Right renal cortex interstitium (tissue), 3 donors: ENCODE data around the gene INAFM2. TPM values are rescaled to one million over a fixed set of nuclear protein-coding genes. Genes with fewer than 3 reads are reported as not detected.

Source experiments
- DNase-seq, 3 donors: peaks; one replicate each; pipeline ENCODE4 v3.0.0-alpha.2; 2013; ENCODE audit warnings: low read depth in 3 of 3, low spot score in 2 of 3
- polyA plus RNA-seq, 3 donors: library from polyadenylated mRNA; unstranded; fragments of 120-200 nt; gene quantifications; one replicate each; pipeline ENCODE4 v1.2.1, GENCODE V29; 2013; ENCODE audit not compliant: insufficient read length in 3 of 3

The INAFM2 gene
- polyA plus RNA-seq, 3 donors, result 17.7 to 18.1 (median 17.8) TPM

- no peak for DNase-seq
Observed at GRCh38 chr15:40286794-40287193, 36.7 kb upstream of the INAFM2 start.

- DNase-seq, result no peak
Observed at GRCh38 chr15:40287505-40287904, 36.0 kb upstream of the INAFM2 start.

- DNase-seq, result no peak
Observed at GRCh38 chr15:40287968-40288367, 35.5 kb upstream of the INAFM2 start.

- DNase-seq, result no peak
Observed at GRCh38 chr15:40289140-40289775, 34.2 kb upstream of the INAFM2 start.

GRCh38 chr15:40290545-40290917 lies 33.0 kb upstream of the INAFM2 start:
- no peak for DNase-seq

- no peak for DNase-seq
Observed at GRCh38 chr15:40290918-40291574, 32.4 kb upstream of the INAFM2 start.

GRCh38 chr15:40292246-40292645 lies 31.2 kb upstream of the INAFM2 start:
- no peak for DNase-seq

GRCh38 chr15:40293006-40293405 lies 30.5 kb upstream of the INAFM2 start:
- no peak for DNase-seq

GRCh38 chr15:40293905-40294895 lies 29.3 kb upstream of the INAFM2 start:
- no peak for DNase-seq

GRCh38 chr15:40295297-40295696 lies 28.2 kb upstream of the INAFM2 start:
- DNase-seq, result no peak

GRCh38 chr15:40295877-40296560 lies 27.5 kb upstream of the INAFM2 start:
- DNase-seq, result no peak

GRCh38 chr15:40296561-40297230 lies 26.8 kb upstream of the INAFM2 start:
- no peak for DNase-seq

GRCh38 chr15:40297356-40297755 lies 26.1 kb upstream of the INAFM2 start:
- no peak for DNase-seq

GRCh38 chr15:40298216-40298935 lies 25.1 kb upstream of the INAFM2 start:
- DNase-seq, result no peak

GRCh38 chr15:40300367-40300766 lies 23.1 kb upstream of the INAFM2 start:
- no peak for DNase-seq

GRCh38 chr15:40300771-40301170 lies 22.7 kb upstream of the INAFM2 start:
- no peak for DNase-seq

GRCh38 chr15:40301467-40302179 lies 21.9 kb upstream of the INAFM2 start:
- no peak for DNase-seq

GRCh38 chr15:40302288-40302886 lies 21.1 kb upstream of the INAFM2 start:
- no peak for DNase-seq

GRCh38 chr15:40302981-40303380 lies 20.5 kb upstream of the INAFM2 start:
- DNase-seq, result no peak
